Activated naive CD8-positive, alpha-beta T cell treated with anti-CD3 and anti-CD28 coated beads for 36 hours (primary cell): ENCODE measurements around the gene ATP1A1. TPM values are rescaled to one million over a fixed set of nuclear protein-coding genes. Genes with fewer than 3 reads are reported as not detected.

ENCODE experiments used
- DNase-seq: peaks from one replicate; pipeline ENCODE4 v3.0.0; 2021
- H3K27ac Mint-ChIP-seq: one replicate; pipeline ENCODE4 v1.8.0; 2022; ENCODE audit warnings: mild to moderate bottlenecking, moderate library complexity, mixed read lengths
- H3K27me3 Mint-ChIP-seq: one replicate; pipeline ENCODE4 v1.8.0; 2022; ENCODE audit warnings: mild to moderate bottlenecking, mixed read lengths
- H3K36me3 Mint-ChIP-seq: one replicate; pipeline ENCODE4 v1.8.0; 2021; ENCODE audit warnings: mild to moderate bottlenecking, mixed read lengths
- H3K4me1 Mint-ChIP-seq: one replicate; pipeline ENCODE4 v1.8.0; 2021; ENCODE audit warnings: mixed read lengths
- H3K4me3 Mint-ChIP-seq: one replicate; pipeline ENCODE4 v1.8.0; 2022; ENCODE audit warnings: mild to moderate bottlenecking, moderate library complexity, mixed read lengths
- H3K9me3 Mint-ChIP-seq: one replicate; pipeline ENCODE4 v1.8.0; 2022; ENCODE audit warnings: mixed read lengths
- total RNA-seq, 2 experiments: library from RNA; stranded (reverse); gene quantifications; one replicate each; pipeline ENCODE4 v1.2.3, GENCODE V29; 2021

The ATP1A1 gene
- total RNA-seq, 2 experiments from 2014 or later, result 234 to 243 TPM

DNA sequence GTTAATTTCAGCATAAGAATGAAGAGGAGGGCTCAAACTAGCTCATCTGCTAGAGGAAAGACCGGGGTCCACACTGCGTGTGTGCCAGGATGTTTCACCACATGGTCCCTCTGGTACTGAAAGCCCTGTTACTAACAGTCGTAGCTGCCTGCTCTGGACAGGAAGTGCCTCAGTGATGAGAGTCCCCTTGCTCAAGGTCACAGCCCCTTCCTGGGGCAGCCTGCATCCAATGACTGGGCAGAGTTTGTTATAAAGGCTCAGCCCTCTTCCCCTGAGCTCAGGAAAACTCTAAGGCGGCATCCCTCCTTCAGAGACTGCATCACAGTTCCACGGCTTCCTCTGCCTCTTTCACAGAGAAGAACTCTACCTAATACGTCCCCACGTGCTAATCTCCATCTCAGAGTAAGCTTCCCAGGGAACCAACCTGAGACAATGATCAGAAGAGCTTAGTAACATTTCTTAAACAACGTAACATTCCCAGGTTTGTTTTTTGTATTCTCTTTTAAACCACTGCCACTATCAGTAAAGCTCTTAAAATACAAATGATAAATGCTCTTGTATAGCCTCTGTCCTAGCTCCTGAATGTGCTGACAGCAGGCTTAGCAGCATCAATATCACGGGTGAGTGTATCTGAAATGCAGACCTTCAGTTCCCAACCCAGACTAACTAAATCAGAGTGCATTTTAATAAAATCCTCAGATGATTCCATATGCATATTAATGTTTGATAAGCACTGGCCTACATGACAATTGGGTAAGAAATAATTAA, 38.0 kb upstream of the ATP1A1 start:
- no peak for DNase-seq
- Mint-ChIP-seq H3K9me3 (no peaks in the 10 kb centered on the region), H3K4me1 (peaks cover 20% of the 10 kb centered on the region), H3K36me3 (peaks cover 1% of the 10 kb centered on the region), H3K27me3 (no peaks in the 10 kb centered on the region), H3K4me3 (no peak overlapping the region), H3K27ac (no peak overlapping the region)

DNA sequence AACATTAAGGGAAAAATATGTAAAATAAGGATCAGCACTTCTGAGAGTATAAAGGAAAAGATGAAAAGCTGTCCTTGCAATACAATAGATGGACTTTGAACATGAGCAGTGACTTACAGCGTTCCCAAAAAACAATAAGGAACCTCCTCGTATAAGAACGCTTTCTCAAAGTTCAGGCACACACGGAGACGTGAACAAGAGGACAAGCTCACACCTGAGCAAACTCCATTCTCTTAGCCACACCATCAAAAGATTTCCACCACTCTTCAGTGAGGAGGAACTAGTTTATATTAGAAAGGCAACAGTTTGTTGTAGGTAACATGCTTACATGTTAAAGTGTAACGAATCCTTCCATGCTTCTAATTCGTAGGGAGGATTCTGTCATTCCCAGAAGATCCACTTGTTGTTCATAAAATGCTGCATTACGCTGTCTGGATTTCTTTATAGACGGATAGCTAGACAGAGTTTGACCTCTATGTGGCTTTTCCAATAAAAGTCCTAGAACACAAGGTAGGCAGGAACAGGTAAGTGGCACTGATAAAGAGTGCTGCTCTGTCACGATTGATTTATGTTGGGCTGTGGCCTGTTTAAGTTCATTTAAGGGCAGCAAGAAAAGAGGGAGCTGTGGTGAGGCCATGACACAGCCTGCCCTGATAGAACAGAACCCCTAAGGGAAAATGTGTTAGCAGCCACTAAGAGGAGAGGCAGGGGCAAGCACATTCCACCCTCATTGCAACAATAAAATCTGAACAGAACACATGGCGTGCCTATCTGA, 37.0 kb upstream of the ATP1A1 start:
- Mint-ChIP-seq H3K27ac (no peak overlapping the region), H3K4me1 (peaks cover 18% of the 10 kb centered on the region), H3K27me3 (no peaks in the 10 kb centered on the region), H3K4me3 (no peak overlapping the region), H3K9me3 (no peaks in the 10 kb centered on the region), H3K36me3 (peaks cover 1% of the 10 kb centered on the region)
- DNase-seq, result no peak

DNA sequence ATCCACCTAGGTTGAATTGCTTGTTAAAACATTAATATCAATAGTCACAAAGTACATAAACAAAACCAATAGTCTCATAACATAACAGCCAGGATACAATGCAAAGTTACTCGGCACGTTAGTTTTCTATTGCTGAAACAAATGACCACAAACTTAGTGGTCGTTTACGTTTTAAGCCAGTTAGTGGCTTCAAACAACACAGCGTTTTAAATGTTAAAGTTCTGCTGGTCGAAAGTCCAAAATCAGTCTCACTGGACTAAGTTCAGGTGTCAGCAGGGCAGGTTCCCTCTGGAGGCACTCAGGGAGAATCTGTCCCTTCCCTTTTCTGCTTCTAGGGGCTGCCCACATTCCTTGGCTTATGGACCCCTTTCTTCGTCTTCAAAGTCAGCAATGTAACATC, 35.6 kb upstream of the ATP1A1 start:
- DNase-seq, result no peak
- H3K4me1 Mint-ChIP-seq, result peaks cover 20% of the 10 kb centered on the region
- H3K27ac Mint-ChIP-seq, result no peak overlapping the region
- H3K36me3 Mint-ChIP-seq, result peaks cover 1% of the 10 kb centered on the region
- no peaks in the 10 kb centered on the region for H3K9me3 Mint-ChIP-seq
- no peaks in the 10 kb centered on the region for H3K27me3 Mint-ChIP-seq
- no peak overlapping the region for H3K4me3 Mint-ChIP-seq

DNA sequence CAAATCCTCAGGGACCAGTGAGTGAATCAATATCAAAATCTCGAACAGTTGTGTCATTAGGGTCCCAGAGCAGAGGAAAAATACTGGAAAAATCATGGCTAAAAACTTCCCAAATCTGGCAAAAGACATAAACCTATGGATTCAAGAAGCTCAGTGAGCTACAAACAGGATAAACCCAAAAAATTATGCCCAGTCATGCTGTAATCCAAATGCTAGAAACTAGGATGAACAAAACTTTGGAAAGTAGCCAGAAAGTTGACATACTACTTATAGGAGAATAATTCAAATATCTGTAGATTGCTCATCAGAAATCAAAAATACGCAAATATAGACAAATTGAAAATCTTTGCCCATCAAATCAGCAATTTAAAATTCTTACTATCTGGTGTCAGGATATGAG, 34.6 kb upstream of the ATP1A1 start:
- H3K27me3 Mint-ChIP-seq, result no peaks in the 10 kb centered on the region
- H3K9me3 Mint-ChIP-seq, result no peaks in the 10 kb centered on the region
- no peaks in the 10 kb centered on the region for H3K36me3 Mint-ChIP-seq
- H3K4me1 Mint-ChIP-seq, result peaks cover 17% of the 10 kb centered on the region
- no peak overlapping the region for H3K27ac Mint-ChIP-seq
- H3K4me3 Mint-ChIP-seq, result no peak overlapping the region
- DNase-seq, result no peak

DNA sequence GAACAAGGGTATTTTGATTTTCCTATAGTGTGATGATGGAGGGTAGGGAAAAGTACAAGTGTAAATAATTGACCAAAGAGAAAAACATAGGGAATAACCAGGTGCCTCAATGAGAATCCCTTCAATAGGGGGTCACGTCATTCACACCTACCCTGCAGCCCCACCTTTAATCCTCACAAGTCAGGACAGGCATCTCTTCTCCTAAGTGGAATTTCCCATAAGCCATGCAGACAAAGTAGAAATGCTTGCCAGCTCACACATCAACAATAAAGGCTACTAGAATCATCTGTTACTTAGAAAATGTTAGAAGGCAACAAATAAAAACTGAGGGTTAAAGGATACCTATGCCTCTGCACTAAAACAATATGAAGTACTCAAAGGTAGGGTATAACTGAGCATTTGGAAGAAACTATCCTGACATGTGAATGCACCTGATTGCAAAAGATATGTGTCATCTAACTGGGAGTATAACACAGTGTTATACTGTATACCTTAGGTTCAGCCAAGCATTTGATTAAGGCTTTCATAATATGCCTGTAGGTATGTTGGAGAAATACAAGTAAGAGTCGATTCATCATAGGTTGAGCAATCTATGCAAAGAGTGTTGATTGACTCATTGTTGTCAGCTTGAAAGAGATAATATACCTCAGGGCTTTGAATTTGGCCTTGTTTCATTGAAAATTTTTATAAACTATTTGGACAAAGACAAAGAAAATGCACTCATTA, 32.4 kb upstream of the ATP1A1 start:
- Mint-ChIP-seq H3K27ac (no peak overlapping the region), H3K36me3 (no peaks in the 10 kb centered on the region), H3K4me3 (no peak overlapping the region), H3K4me1 (peaks cover 14% of the 10 kb centered on the region), H3K9me3 (no peaks in the 10 kb centered on the region), H3K27me3 (no peaks in the 10 kb centered on the region)
- DNase-seq, result no peak

DNA sequence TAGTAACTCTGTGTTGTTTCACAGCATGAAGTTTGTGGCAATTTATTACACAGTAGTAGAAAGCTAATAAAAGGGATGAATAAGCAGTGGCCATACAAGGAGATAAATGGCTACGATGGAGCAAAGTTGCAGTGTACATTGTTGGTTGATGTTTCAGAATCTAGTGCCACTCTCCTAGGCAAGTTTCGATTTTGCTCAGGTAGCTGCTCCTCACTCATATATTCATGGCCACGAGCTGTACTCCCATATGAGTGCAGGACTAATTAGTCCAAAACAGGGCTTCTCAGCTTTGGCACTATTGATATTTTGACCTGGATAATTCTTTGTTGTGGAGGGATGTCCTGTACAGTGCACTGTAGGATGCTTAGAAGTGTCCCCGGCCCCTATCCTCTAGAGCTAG, 30.0 kb upstream of the ATP1A1 start:
- H3K4me1 Mint-ChIP-seq, result peaks cover 28% of the 10 kb centered on the region
- H3K4me3 Mint-ChIP-seq, result no peak overlapping the region
- H3K36me3 Mint-ChIP-seq, result no peaks in the 10 kb centered on the region
- no peaks in the 10 kb centered on the region for H3K27me3 Mint-ChIP-seq
- H3K27ac Mint-ChIP-seq, result no peak overlapping the region
- no peak for DNase-seq
- H3K9me3 Mint-ChIP-seq, result no peaks in the 10 kb centered on the region

DNA sequence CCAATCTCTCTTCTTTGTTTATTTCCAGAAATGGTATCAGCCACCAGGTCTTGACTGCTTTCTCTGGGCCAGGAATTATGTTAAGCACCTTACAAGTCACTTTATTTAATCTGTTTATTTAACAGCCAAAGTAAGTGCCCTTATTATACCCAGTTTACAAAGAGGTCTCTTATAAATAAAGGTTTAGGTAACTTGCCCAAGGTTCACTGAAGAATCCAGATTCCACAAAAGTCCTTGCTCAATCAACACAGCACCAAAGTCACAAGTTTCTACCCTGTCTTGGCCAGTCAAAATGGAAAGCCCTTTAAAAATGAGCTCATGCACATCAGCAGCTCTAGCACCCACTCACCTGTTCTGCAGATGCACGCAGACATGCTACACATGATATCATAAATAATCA, 28.0 kb upstream of the ATP1A1 start:
- H3K36me3 Mint-ChIP-seq, result no peaks in the 10 kb centered on the region
- H3K4me1 Mint-ChIP-seq, result peaks cover 34% of the 10 kb centered on the region
- no peak for DNase-seq
- H3K27ac Mint-ChIP-seq, result no peak overlapping the region
- no peaks in the 10 kb centered on the region for H3K9me3 Mint-ChIP-seq
- no peaks in the 10 kb centered on the region for H3K27me3 Mint-ChIP-seq
- no peak overlapping the region for H3K4me3 Mint-ChIP-seq

DNA sequence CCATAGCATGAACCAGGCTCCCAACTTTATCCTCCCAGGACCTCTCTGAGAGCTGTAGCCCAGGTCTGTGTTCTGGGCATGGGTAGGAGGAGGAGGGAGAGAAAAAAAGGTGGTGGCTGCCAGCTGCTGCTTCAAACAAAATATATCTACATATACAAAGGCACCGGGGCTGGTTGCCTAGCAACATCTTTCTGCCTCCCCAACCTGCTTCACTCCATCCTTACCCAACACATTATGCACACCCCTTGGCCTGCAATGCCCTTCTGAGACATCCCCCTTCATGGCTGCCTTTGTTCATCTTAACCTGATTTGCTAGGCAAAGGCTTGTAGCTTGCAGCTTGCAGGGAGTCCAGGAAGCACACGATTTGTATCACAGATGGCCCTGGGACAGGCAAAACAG, 27.2 kb upstream of the ATP1A1 start:
- no peaks in the 10 kb centered on the region for H3K9me3 Mint-ChIP-seq
- H3K4me3 Mint-ChIP-seq, result no peak overlapping the region
- peak overlapping the region; percentile 46 for H3K27ac Mint-ChIP-seq
- no peaks in the 10 kb centered on the region for H3K27me3 Mint-ChIP-seq
- H3K36me3 Mint-ChIP-seq, result no peaks in the 10 kb centered on the region
- DNase-seq, result no peak
- H3K4me1 Mint-ChIP-seq, result peaks cover 34% of the 10 kb centered on the region

DNA sequence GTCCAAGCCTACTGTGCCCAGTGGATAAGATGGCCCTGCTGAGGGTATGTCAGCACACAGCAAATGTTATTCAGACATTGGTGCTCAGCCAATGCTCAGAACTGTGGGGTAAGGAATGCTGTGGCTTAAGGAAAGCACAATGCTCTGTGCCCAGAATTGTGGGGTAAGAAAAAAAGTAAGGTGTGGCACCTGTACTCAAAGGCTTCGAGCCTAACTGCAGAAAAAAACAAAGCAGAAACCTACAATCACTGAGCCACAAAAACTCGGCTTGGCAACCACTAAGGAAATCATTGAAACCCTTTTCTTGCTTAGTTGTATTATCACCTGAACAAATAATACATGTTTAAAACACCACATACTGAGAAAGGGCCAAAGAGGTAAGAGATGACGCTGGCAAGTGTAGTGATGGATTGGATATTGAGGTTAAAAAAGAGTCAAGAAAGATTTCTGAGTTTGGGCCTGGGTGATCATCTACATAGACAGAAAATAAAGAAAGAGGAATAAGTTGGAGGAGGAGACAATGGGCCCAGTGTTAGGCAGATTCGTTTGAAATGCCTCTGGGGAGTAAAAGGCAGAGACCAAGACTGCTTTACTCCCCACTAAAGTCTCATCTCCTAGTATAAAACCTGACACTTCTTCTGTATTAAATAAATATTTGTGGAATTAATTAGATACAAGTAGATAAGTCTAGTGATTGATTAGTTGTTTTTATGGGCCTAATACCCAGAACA, 25.9 kb upstream of the ATP1A1 start:
- Mint-ChIP-seq H3K27me3 (no peaks in the 10 kb centered on the region), H3K9me3 (no peaks in the 10 kb centered on the region), H3K4me3 (no peak overlapping the region), H3K36me3 (no peaks in the 10 kb centered on the region), H3K4me1 (peaks cover 35% of the 10 kb centered on the region), H3K27ac (peak overlapping the region; percentile 65)
- DNase-seq, result no peak

DNA sequence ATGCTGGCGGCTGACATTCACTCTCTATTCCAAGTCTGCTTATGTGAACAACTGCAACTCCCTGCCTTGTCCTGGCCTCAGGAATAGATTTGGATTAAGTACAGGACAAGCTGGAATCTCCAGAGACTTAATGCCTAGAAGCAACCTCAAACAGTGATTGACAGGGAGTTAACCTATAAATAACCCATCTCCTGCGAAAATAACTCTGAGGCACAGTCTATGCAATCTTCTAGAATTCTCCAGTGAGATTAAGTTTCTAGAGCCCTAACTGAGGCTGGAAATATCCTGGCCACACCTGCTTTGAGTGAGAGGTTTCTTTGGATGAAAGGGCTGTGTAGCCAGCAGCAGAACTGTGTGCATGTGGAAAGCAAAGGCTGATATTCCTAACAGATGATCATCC, 25.3 kb upstream of the ATP1A1 start:
- H3K9me3 Mint-ChIP-seq, result no peaks in the 10 kb centered on the region
- no peak overlapping the region for H3K27ac Mint-ChIP-seq
- H3K4me1 Mint-ChIP-seq, result peaks cover 38% of the 10 kb centered on the region
- no peaks in the 10 kb centered on the region for H3K27me3 Mint-ChIP-seq
- DNase-seq, result no peak
- H3K36me3 Mint-ChIP-seq, result no peaks in the 10 kb centered on the region
- no peak overlapping the region for H3K4me3 Mint-ChIP-seq

DNA sequence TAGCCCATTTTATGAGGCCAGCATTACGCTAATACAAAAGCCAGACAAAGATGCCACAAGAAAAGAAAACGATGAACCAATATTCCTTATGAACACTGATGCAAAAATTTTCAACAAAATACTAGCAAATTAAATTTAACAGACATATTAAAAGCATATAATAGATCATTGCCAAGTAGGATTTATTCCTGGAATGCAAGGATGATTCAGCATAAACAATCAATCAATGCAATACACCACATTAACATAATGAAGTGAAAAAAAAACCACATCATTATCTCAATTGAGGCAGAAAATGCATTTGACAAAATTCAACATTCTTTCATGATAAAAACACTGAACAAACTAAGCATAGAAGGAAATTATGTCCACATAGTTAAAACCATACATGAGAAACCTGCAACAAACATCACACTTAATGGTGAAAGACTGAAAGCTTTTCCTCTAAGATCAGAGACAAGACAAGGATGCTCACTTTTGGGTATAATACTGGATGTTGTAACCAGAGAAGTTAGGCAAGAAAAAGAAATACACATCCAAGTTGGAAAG, 22.9 kb upstream of the ATP1A1 start:
- Mint-ChIP-seq H3K4me1 (peaks cover 36% of the 10 kb centered on the region), H3K27ac (no peak overlapping the region), H3K36me3 (no peaks in the 10 kb centered on the region), H3K4me3 (no peak overlapping the region), H3K9me3 (no peaks in the 10 kb centered on the region), H3K27me3 (no peaks in the 10 kb centered on the region)
- DNase-seq, result no peak

DNA sequence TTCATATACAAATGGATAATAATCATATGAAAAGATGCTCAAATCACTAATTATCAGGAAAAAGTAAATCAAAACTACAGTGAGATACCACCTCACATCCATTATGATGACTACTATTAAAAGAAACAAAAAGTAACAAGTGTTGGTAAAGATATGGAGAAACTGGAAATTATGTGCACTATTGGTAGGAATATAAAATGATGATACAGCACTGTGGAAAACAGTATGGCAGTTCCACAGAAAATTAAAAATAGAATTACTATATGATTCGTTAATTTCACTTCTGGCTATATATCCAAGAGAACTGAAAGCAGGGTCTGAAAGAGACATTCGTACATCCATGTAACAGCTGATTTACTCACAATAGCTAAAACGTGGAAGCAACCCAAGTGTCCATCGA, 21.1 kb upstream of the ATP1A1 start:
- H3K27ac Mint-ChIP-seq, result no peak overlapping the region
- H3K4me3 Mint-ChIP-seq, result no peak overlapping the region
- H3K27me3 Mint-ChIP-seq, result no peaks in the 10 kb centered on the region
- H3K36me3 Mint-ChIP-seq, result no peaks in the 10 kb centered on the region
- no peaks in the 10 kb centered on the region for H3K9me3 Mint-ChIP-seq
- H3K4me1 Mint-ChIP-seq, result peaks cover 28% of the 10 kb centered on the region
- DNase-seq, result no peak

DNA sequence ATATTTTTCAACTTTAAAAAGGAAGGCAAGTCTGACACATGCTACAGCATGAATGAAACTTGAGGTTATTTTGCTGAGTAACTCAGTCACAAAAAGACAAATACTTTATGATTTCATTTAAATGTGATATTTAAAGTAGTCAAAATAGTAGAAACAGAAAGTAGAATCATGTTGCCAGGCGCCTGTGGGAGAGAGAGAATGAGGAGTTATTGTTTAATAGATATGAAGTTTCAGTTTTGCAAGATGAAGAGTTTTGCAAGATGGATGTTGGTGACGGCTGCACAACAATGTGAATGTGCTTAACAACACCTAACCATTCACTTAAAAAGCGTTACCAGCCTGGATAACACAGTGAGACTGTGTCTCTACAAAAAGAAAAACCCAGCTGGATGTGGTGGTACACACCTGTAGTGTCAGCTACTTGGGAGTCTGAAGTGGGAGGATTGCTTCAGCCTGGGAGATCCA, 20.7 kb upstream of the ATP1A1 start:
- Mint-ChIP-seq H3K4me1 (peaks cover 25% of the 10 kb centered on the region), H3K4me3 (no peak overlapping the region), H3K27ac (no peak overlapping the region), H3K9me3 (no peaks in the 10 kb centered on the region), H3K27me3 (no peaks in the 10 kb centered on the region), H3K36me3 (no peaks in the 10 kb centered on the region)
- no peak for DNase-seq

DNA sequence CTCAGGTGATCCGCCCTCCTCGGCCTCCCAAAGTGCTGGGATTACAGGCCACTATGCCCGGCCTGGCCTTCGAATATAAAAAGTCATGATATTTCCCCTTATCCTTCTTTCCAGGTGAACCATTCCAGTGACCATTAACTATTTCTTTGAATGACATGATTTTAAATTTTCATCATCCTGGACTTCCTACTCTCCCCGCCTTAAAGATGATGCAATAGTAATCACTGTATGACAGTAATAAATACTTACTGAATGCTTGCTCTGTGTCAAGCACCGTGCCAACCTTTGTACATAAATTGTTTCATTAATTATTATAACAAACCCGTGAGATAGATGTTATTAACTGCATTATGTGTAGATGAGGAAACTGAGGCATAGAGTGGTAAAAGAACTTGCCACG, 19.9 kb upstream of the ATP1A1 start:
- H3K4me1 Mint-ChIP-seq, result peaks cover 20% of the 10 kb centered on the region
- no peaks in the 10 kb centered on the region for H3K9me3 Mint-ChIP-seq
- no peaks in the 10 kb centered on the region for H3K36me3 Mint-ChIP-seq
- no peak overlapping the region for H3K4me3 Mint-ChIP-seq
- H3K27ac Mint-ChIP-seq, result no peak overlapping the region
- DNase-seq, result no peak
- no peaks in the 10 kb centered on the region for H3K27me3 Mint-ChIP-seq
